ENCODE data around the gene SGPL1.

SGPL1 gene

GRCh38 chr10:70925377-70926225 lies 109.9 kb downstream of the SGPL1 start:
- DNase-seq = peak; percentile 58

DNA sequence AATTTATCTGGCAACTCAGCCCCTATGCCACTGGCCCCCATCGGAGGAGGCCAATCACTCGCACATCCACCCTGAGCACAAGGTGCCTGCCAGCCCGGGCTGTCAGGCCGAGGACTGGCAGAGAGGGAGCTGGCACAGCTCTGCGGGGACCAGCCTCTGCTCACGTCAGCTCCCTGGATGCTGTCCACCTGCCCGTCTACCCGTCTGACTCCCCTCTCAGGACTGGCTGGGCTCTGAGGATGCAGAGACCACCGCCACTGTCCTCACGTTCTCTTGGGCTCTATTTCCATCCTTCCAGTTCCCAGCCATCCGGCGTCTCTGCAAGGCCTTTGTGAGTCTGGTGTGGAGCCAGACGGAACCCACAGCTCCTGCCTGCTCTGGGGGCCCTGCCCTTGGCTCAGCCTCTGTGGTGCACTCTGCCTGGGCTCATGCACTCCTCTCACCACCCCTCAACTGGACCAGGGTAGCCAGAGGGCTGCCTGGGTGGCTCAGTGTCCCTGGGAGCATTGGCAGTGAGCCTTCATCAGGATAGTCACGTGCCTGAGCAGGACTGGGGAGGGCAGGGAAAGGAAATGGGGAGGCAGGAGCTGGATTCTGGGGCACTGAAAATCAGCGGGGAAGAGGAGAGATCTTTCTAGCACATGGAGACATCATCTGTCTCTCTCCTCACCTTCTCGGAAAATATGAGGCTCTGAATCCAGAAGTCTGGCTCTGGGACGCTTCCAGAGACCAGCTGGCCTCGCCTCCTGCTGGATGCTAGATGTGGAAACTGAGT lies 110.7 kb downstream of the SGPL1 start:
- DNase-seq = no peak

- DNase-seq = no peak
Observed at GRCh38 chr10:70927189-70927943, 111.6 kb downstream of the SGPL1 start.

- no peak for DNase-seq
Observed at GRCh38 chr10:70928140-70928539, 112.4 kb downstream of the SGPL1 start.

- no peak for DNase-seq
Observed at GRCh38 chr10:70930263-70931000, 114.7 kb downstream of the SGPL1 start.
